HepG2 (cell line): ENCODE results near the gene MLN. TPM values are rescaled to one million over a fixed set of nuclear protein-coding genes. Genes with fewer than 3 reads are reported as not detected.

Source experiments
- ATAC-seq: fragments of 200-7000 bp; cut with Tn5 transposase; 3 replicates; pipeline ENCODE4 v1.9.1; 2020; ENCODE audit warnings: mild to moderate bottlenecking, moderate library complexity
- BruUV-seq: library from RNA; stranded (reverse); fragments of 400-500 nt; replicated peaks from 2 replicates; lab custom pipeline; 2021; lab: Mats Ljungman, UMichigan
- CTCF ChIA-PET: fragments of 300-600 bp; formaldehyde crosslinking; extraction: SDS; loops from one replicate; lab custom pipeline; 2021; ENCODE audit warnings: low total read pairs, inconsistent platforms, low intra/inter-chr PET ratio; lab: Yijun Ruan, JAX
- POLR2A ChIA-PET: fragments of 350-600 bp; sonication (Branson Sonifier 250); formaldehyde crosslinking; loops from one replicate; lab custom pipeline; 2020; ENCODE audit warnings: antibody characterized with exemption, inconsistent platforms; lab: Yijun Ruan, JAX
- DNase-seq: peaks from one replicate; pipeline ENCODE4 v3.0.0-alpha.2; 2015; ENCODE audit warnings: low spot score
- FAIRE-seq: peaks from 3 replicates; lab custom pipeline; 2011; peaks lifted over from hg19 to GRCh38; lab: Jason Lieb, UNC
- H2AFZ ChIP-seq: one replicate; pipeline ENCODE4 v1.6.1; 2011; ENCODE audit warnings: low read length, inconsistent platforms
- H3K27ac ChIP-seq: fragments of 300-600 bp; 3 replicates; pipeline ENCODE4 v1.8.0; 2011; ENCODE audit warnings: mixed run types, mild to moderate bottlenecking, mixed read lengths, low read length, inconsistent platforms; ENCODE audit not compliant: insufficient read depth; ENCODE audit errors: extremely low read length
- H3K27me3 ChIP-seq, 2 experiments: fragments of 200-600 bp in 1 of 2; 2 replicates in 1 of 2; 3 replicates in 1 of 2; pipeline versions ENCODE4 v1.6.0 to v1.8.0; 2011; ENCODE audit warnings: low read length in 2 of 2, mild to moderate bottlenecking in 2 of 2, moderate library complexity in 2 of 2, inconsistent platforms in 1 of 2; ENCODE audit not compliant: insufficient read depth in 2 of 2, control insufficient read depth in 1 of 2
- H3K36me3 ChIP-seq, 2 experiments: fragments of 200-600 bp in 1 of 2; replicated peaks in 1 of 2; 2 replicates in 1 of 2; 3 replicates in 1 of 2; pipeline versions ENCODE4 v1.5.1 to v1.8.0; 2011; ENCODE audit warnings: low read length in 2 of 2, inconsistent platforms in 1 of 2; ENCODE audit not compliant: insufficient read depth in 2 of 2, control insufficient read depth in 1 of 2
- H3K4me1 ChIP-seq: 2 replicates; pipeline ENCODE4 v1.5.1; 2012; ENCODE audit warnings: low read length, inconsistent platforms; ENCODE audit not compliant: insufficient read depth
- H3K4me2 ChIP-seq: 2 replicates; pipeline ENCODE4 v1.6.0; 2011; ENCODE audit warnings: low read depth, low read length, inconsistent platforms
- H3K4me3 ChIP-seq, 3 experiments: fragments of 200-600 bp in 1 of 3; sonication (generic), shearing (Covaris generic) in 1 of 3; replicated peaks in 1 of 3; 2 replicates each; pipeline ENCODE4 v1.5.1; 2011 to 2016; ENCODE audit warnings: low read length in 3 of 3, inconsistent platforms in 2 of 3, low read depth in 2 of 3, mild to moderate bottlenecking in 2 of 3, control low read depth in 1 of 3, mixed read lengths in 1 of 3; ENCODE audit not compliant: insufficient read depth in 1 of 3
- H3K79me2 ChIP-seq: one replicate; pipeline ENCODE4 v1.6.1; 2011; ENCODE audit warnings: low read length, inconsistent platforms; ENCODE audit not compliant: insufficient read depth
- H3K9ac ChIP-seq: 2 replicates; pipeline ENCODE4 v1.6.0; 2011; ENCODE audit warnings: mild to moderate bottlenecking, low read depth, low read length, inconsistent platforms; ENCODE audit not compliant: insufficient read depth
- H3K9me3 ChIP-seq: 2 replicates; pipeline ENCODE4 v1.5.1; 2012; ENCODE audit warnings: mild to moderate bottlenecking, low read length
- H4K20me1 ChIP-seq: 2 replicates; pipeline ENCODE4 v1.6.0; 2011; ENCODE audit warnings: inconsistent platforms, mild to moderate bottlenecking, low read length, moderate library complexity; ENCODE audit not compliant: insufficient read depth
- E2F1 ChIP-seq: sonication (generic); formaldehyde crosslinking; IDR thresholded peaks from 2 replicates; pipeline ENCODE4 v1.5.0; 2020; ENCODE audit warnings: missing genetic modification reagents
- HOXA3 ChIP-seq: sonication (generic); formaldehyde crosslinking; IDR thresholded peaks from 2 replicates; pipeline ENCODE4 v1.5.0; 2020; ENCODE audit warnings: missing genetic modification reagents
- RFXAP ChIP-seq: sonication (generic); formaldehyde crosslinking; IDR thresholded peaks from 2 replicates; pipeline ENCODE4 v1.4.0; 2020; ENCODE audit warnings: missing genetic modification reagents, borderline replicate concordance
- SMC3 ChIP-seq: IDR thresholded peaks from 2 replicates; pipeline ENCODE4 v1.6.1; 2011; ENCODE audit warnings: low read length, improper control_type of control experiment
- TOPORS ChIP-seq: sonication (generic); formaldehyde crosslinking; IDR thresholded peaks from 2 replicates; pipeline ENCODE4 v1.8.0; 2023; ENCODE audit warnings: mild to moderate bottlenecking, missing genetic modification reagents
- ZIK1 ChIP-seq: sonication (generic); formaldehyde crosslinking; IDR thresholded peaks from 2 replicates; pipeline ENCODE4 v1.5.0; 2020; ENCODE audit warnings: mild to moderate bottlenecking, low read depth, missing genetic modification reagents, borderline replicate concordance
- ZNF343 ChIP-seq: sonication (generic); formaldehyde crosslinking; IDR thresholded peaks from 2 replicates; pipeline ENCODE4 v1.4.0; 2020; ENCODE audit warnings: mild to moderate bottlenecking, missing genetic modification reagents
- ZNF564 ChIP-seq: sonication (generic); formaldehyde crosslinking; IDR thresholded peaks from 2 replicates; pipeline ENCODE4 v1.8.1; 2023; ENCODE audit warnings: mild to moderate bottlenecking, missing genetic modification reagents
- WGBS: methylation state at CpG from one replicate; pipeline ENCODE4 v1.1.6; 2017; ENCODE audit warnings: low lambda C conversion rate; 5-methylcytosine and 5-hydroxymethylcytosine counted together
- in situ Hi-C: cut with HindIII; loops from 2 replicates; pipeline ENCODE4 v1.10.0; 2017; ENCODE audit warnings: low pct_unique_long_range_greater_than_20kb; ENCODE audit not compliant: extremely low pct_ligation_motif_present
- intact Hi-C: fragments of 100-400 bp; cut with micrococcal nuclease; formaldehyde crosslinking; loops from one replicate; pipeline ENCODE4 v1.10.0; 2022; ENCODE audit not compliant: unreplicated experiment
- polyA plus RNA-seq, 8 experiments: library from polyadenylated mRNA; depleted of rRNA in 3 of 8; stranded (reverse) in 7 of 8; unstranded in 1 of 8; fragments of >200 nt; fragmentation: Illumina TruSeq in 4 of 8; extraction: Trizol in 4 of 8; gene quantifications; 2 replicates each; pipeline versions ENCODE4 v1.2.1 to v1.2.3, GENCODE V29; 2011 to 2016; ENCODE audit warnings: low read depth in 4 of 8, missing spikeins in 1 of 8, mixed read lengths in 1 of 8; ENCODE audit not compliant: insufficient read depth in 1 of 8
- total RNA-seq, 5 experiments: library from RNA; depleted of rRNA; stranded (reverse); fragments of >200 nt; fragmentation: Illumina TruSeq; extraction: Trizol; gene quantifications; 2 replicates each; pipeline ENCODE4 v1.2.3, GENCODE V29; 2016; ENCODE audit warnings: low read depth in 1 of 5
- TF ChIP-seq, protein P1 (sequence below): sonication (generic); formaldehyde crosslinking; IDR thresholded peaks from 2 replicates; pipeline ENCODE4 v1.8.1; 2023; ENCODE audit warnings: mild to moderate bottlenecking, inconsistent platforms, moderate library complexity, missing genetic modification reagents, borderline replicate concordance
- TF ChIP-seq, protein P2 (sequence below): sonication (generic); formaldehyde crosslinking; IDR thresholded peaks from 2 replicates; pipeline ENCODE4 v1.8.0; 2022; ENCODE audit warnings: mild to moderate bottlenecking, missing genetic modification reagents, moderate library complexity

Gene MLN
- total and polyA plus RNA-seq, 2 of the 13 experiments (the other 11 are each of a cell fraction or from before 2014, with no cell fraction given), result not detected

DNA sequence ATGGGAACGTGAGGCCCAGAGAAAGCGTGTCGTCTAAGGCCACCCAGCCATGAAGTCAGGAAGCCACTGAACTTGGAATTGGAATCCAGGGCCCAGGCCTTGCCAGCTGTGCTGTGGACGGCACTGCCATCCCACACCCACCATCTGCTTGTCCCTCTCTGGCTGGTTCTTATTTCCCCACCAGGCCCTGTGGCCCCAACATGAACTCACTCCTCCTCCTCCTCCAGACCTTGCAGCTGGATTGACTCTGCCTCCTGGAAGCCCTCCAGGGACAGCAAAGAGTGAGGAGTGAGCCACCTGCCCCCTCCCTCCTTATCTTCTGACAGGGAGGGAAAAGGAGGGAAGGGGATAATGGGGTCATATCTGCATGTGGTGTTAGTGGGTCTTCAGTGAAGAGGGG lies 41.1 kb downstream of the MLN start:
- no peak overlapping the region for H2AFZ ChIP-seq
- H3K9me3 ChIP-seq, result no peaks in the 10 kb centered on the region
- BruUV-seq, result no TSS peak
- ChIA-PET CTCF (interaction anchor here (1.0 to 4.2 kb wide), 5 partner anchors 18 to 392 kb away, joined by 5 to 77 read pairs (median 9); partner anchors contain the start of genes IP6K3 and UQCC2), POLR2A (interaction anchor here (1.1 to 5.3 kb wide), 5 partner anchors 11 to 52 kb away, joined by 6 to 61 read pairs (median 39); partner anchors contain the start of genes IP6K3, LEMD2 and UQCC2)
- FAIRE-seq, result no peak
- 0 out of 2 replicates have a peak, but pooled peaks have one; percentile 4 for TF ChIP-seq E2F1 (CRISPR knock-in tag)
- TF ChIP-seq SMC3, result no peak
- WGBS, result 38% methylated on average over 4 of the region's 4 CpGs
- no peak for DNase-seq
- no peak overlapping the region for H3K4me3 ChIP-seq
- no peak overlapping the region for H3K27ac ChIP-seq
- no peak overlapping the region for H3K4me2 ChIP-seq
- intact Hi-C loops (loop anchor here (1.0 kb wide), 3 partner anchors 18 to 176 kb away; partner anchors contain the start of gene UQCC2), in situ Hi-C loops (loop anchor here (5.0 to 10.0 kb wide), 3 partner anchors 50 to 392 kb away; partner anchors contain the start of genes BAK1 and UQCC2)
- peaks cover 7 to 13% of the 10 kb centered on the region in 2 experiments; a peak in 3 of 5 replicates for H3K27me3 ChIP-seq
- H4K20me1 ChIP-seq, result no peaks in the 10 kb centered on the region
- no peaks in the 10 kb centered on the region for H3K79me2 ChIP-seq
- H3K36me3 ChIP-seq, result no peaks in the 10 kb centered on the region
- no peak overlapping the region for H3K9ac ChIP-seq
- no peak for ATAC-seq
- H3K4me1 ChIP-seq, result peaks cover 36% of the 10 kb centered on the region

GRCh38 chr6:33761922-33762629 lies 41.7 kb downstream of the MLN start:
- Histone ChIP-seq H4K20me1 (no peaks in the 10 kb centered on the region), H3K27me3 (peaks cover 7% of the 10 kb centered on the region in 2 experiments; a peak in 3 of 5 replicates), H3K27ac (peak overlapping the region; percentile 39), H3K4me2 (peak overlapping the region; percentile 65), H3K79me2 (no peaks in the 10 kb centered on the region), H2AFZ (no peak overlapping the region), H3K9ac (peak overlapping the region; percentile 19; the same call in 1 of the 2 replicates), H3K4me1 (peaks cover 36% of the 10 kb centered on the region), H3K36me3 (no peaks in the 10 kb centered on the region), H3K4me3 (peak overlapping the region in 1 of 3 experiments; percentile 41; a peak in 1 of 6 replicates), H3K9me3 (no peaks in the 10 kb centered on the region)
- peak; percentile 87 for DNase-seq
- 4% methylated on average over 5 of the region's 7 CpGs for WGBS
- ATAC-seq, result peak; percentile 92
- ChIA-PET CTCF (interaction anchor here (0.7 to 4.2 kb wide), 6 partner anchors 17 to 393 kb away, joined by 4 to 77 read pairs (median 7); partner anchors contain the start of genes IP6K3 and UQCC2), POLR2A (interaction anchor here (0.9 to 5.3 kb wide), 10 partner anchors 11 to 182 kb away, joined by 3 to 61 read pairs (median 9); partner anchors contain the start of genes BAK1, IP6K3, LEMD2 and UQCC2)
- FAIRE-seq, result peak; percentile 99
- intact Hi-C loops, result loop anchor here (1.0 kb wide), 3 partner anchors 18 to 176 kb away; partner anchors contain the start of gene UQCC2
- BruUV-seq, result no TSS peak
- in situ Hi-C loops, result loop anchor here (5.0 to 10.0 kb wide), 3 partner anchors 50 to 393 kb away; partner anchors contain the start of genes BAK1 and UQCC2
- peak; percentile 79; the same call in 1 of the 2 replicates for TF ChIP-seq ZIK1 (CRISPR knock-in tag)
- TF ChIP-seq ZNF343 (CRISPR knock-in tag), result peak; percentile 86; the same call in 1 of the 2 replicates
- TF ChIP-seq TOPORS, result peak; percentile 72; the same call in 1 of the 2 replicates
- TF ChIP-seq RFXAP, result peak; percentile 77; the same call in 1 of the 2 replicates
- TF ChIP-seq, protein P1, sequence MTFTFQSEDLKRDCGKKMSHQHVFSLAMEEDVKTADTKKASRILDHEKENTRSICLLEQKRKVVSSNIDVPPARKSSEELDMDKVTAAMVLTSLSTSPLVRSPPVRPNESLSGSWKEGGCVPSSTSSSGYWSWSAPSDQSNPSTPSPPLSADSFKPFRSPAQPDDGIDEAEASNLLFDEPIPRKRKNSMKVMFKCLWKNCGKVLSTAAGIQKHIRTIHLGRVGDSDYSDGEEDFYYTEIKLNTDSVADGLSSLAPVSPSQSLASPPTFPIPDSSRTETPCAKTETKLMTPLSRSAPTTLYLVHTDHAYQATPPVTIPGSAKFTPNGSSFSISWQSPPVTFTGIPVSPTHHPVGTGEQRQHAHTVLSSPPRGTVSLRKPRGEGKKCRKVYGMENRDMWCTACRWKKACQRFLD, result peak; percentile 67; the same call in 1 of the 2 replicates
- peak; percentile 84 for TF ChIP-seq HOXA3 (CRISPR knock-in tag)
- TF ChIP-seq, protein P2, sequence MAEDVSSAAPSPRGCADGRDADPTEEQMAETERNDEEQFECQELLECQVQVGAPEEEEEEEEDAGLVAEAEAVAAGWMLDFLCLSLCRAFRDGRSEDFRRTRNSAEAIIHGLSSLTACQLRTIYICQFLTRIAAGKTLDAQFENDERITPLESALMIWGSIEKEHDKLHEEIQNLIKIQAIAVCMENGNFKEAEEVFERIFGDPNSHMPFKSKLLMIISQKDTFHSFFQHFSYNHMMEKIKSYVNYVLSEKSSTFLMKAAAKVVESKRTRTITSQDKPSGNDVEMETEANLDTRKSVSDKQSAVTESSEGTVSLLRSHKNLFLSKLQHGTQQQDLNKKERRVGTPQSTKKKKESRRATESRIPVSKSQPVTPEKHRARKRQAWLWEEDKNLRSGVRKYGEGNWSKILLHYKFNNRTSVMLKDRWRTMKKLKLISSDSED, result no peak
- peak; percentile 85 for TF ChIP-seq ZNF564 (CRISPR knock-in tag)
